SK-N-SH (cell line): Measurements from ENCODE around the gene CDIP1. TPM values are rescaled to one million over a fixed set of nuclear protein-coding genes. Genes with fewer than 3 reads are reported as not detected.

Source experiments
- CTCF ChIA-PET: fragments of 300-600, 350-600 bp; formaldehyde crosslinking; extraction: SDS; loops from one replicate; lab custom pipeline; 2021; lab: Yijun Ruan, JAX
- POLR2A ChIA-PET: fragments of 350-600 bp; sonication (Branson Sonifier 250); formaldehyde crosslinking; extraction: SDS; loops from one replicate; lab custom pipeline; 2020; ENCODE audit warnings: antibody characterized with exemption, inconsistent platforms; lab: Yijun Ruan, JAX
- DNase-seq: peaks from one replicate; pipeline ENCODE4 v3.0.0; 2012
- H2AFZ ChIP-seq: fragments of 200-600 bp; sonication (generic); 2 replicates; pipeline ENCODE4 v1.8.1; 2016; ENCODE audit warnings: antibody characterized with exemption, mild to moderate bottlenecking, low read depth
- H3F3A ChIP-seq: fragments of 200-600 bp; sonication (generic); replicated peaks from 2 replicates; pipeline ENCODE3; 2016; ENCODE audit warnings: antibody characterized with exemption, mild to moderate bottlenecking; ENCODE audit not compliant: insufficient read depth
- H3K27ac ChIP-seq, 2 experiments: fragments of 200-500 bp in 1 of 2; fragments of 200-600 bp in 1 of 2; sonication (Bioruptor generic) in 1 of 2; sonication (generic), shearing (Covaris generic) in 1 of 2; 2 replicates each; pipeline versions ENCODE4 v1.5.1 to v1.6.1; 2014 to 2016; ENCODE audit warnings: low read depth in 2 of 2, inconsistent platforms in 1 of 2, low read length in 1 of 2, mild to moderate bottlenecking in 1 of 2, mixed read lengths in 1 of 2
- H3K27me3 ChIP-seq: fragments of 200-600 bp; sonication (generic), shearing (Covaris generic); 2 replicates; pipeline ENCODE4 v1.6.1; 2016; ENCODE audit warnings: mixed run types; ENCODE audit not compliant: insufficient read depth
- H3K36me3 ChIP-seq, 2 experiments: fragments of 200-500 bp in 1 of 2; fragments of 200-600 bp in 1 of 2; sonication (Bioruptor generic) in 1 of 2; sonication (generic) in 1 of 2; replicated peaks in 1 of 2; 2 replicates each; pipeline versions ENCODE3 to v1.5.1; 2014 to 2016; ENCODE audit warnings: low read length in 1 of 2, mild to moderate bottlenecking in 1 of 2; ENCODE audit not compliant: insufficient read depth in 2 of 2, control insufficient read depth in 1 of 2
- H3K4me1 ChIP-seq, 2 experiments: fragments of 200-500 bp in 1 of 2; fragments of 200-600 bp in 1 of 2; sonication (Bioruptor generic) in 1 of 2; sonication (generic), shearing (Covaris generic) in 1 of 2; 2 replicates each; pipeline versions ENCODE4 v1.5.1 to v1.6.1; 2014 to 2016; ENCODE audit warnings: low read depth in 1 of 2, low read length in 1 of 2, mixed run types in 1 of 2; ENCODE audit not compliant: insufficient read depth in 2 of 2, control insufficient read depth in 1 of 2
- H3K4me2 ChIP-seq: fragments of 200-600 bp; sonication (generic), shearing (Covaris generic); 2 replicates; pipeline ENCODE4 v1.6.1; 2017; ENCODE audit warnings: mixed run types
- H3K4me3 ChIP-seq, 2 experiments: fragments of 200-500 bp in 1 of 2; fragments of 200-600 bp in 1 of 2; sonication (Bioruptor generic) in 1 of 2; sonication (generic), shearing (Covaris generic) in 1 of 2; 2 replicates each; pipeline versions ENCODE4 v1.5.1 to v1.8.1; 2014 to 2016; ENCODE audit warnings: low read depth in 2 of 2, inconsistent platforms in 1 of 2, low read length in 1 of 2, mild to moderate bottlenecking in 1 of 2, mixed read lengths in 1 of 2, moderate library complexity in 1 of 2
- H3K79me2 ChIP-seq: fragments of 200-600 bp; sonication (generic); 2 replicates; pipeline ENCODE4 v1.8.1; 2017; ENCODE audit warnings: mild to moderate bottlenecking; ENCODE audit not compliant: insufficient read depth
- H3K9ac ChIP-seq: fragments of 200-600 bp; sonication (generic); 2 replicates; pipeline ENCODE4 v1.6.1; 2017; ENCODE audit warnings: mixed run types
- H3K9me2 ChIP-seq: fragments of 200-600 bp; sonication (generic); 2 replicates; pipeline ENCODE4 v1.6.1; 2017; ENCODE audit warnings: mixed run types
- H3K9me3 ChIP-seq: fragments of 200-600 bp; sonication (generic); 2 replicates; pipeline ENCODE4 v1.6.1; 2017; ENCODE audit warnings: mixed run types, mild to moderate bottlenecking, moderate library complexity
- H4K20me1 ChIP-seq: fragments of 200-600 bp; sonication (generic); 2 replicates; pipeline ENCODE4 v1.6.1; 2017; ENCODE audit warnings: mild to moderate bottlenecking, mixed run types; ENCODE audit not compliant: insufficient read depth
- CHD2 ChIP-seq: fragments of 150-350 bp; IDR thresholded peaks from 2 replicates; pipeline ENCODE4 v1.6.1; 2018; ENCODE audit warnings: low read length; ENCODE audit not compliant: partially characterized antibody
- EP300 ChIP-seq, 2 experiments: IDR thresholded peaks; 2 replicates each; pipeline versions ENCODE4 v1.4.0 to v1.6.1; 2012; ENCODE audit warnings: borderline replicate concordance in 1 of 2, low read depth in 1 of 2, low read length in 1 of 2
- FOSL2 ChIP-seq: IDR thresholded peaks from 2 replicates; pipeline ENCODE4 v1.4.0; 2012; ENCODE audit warnings: low read depth, mild to moderate bottlenecking, moderate library complexity, borderline replicate concordance
- FOXJ3 ChIP-seq: sonication (generic); formaldehyde crosslinking; IDR thresholded peaks from 2 replicates; pipeline ENCODE4 v1.5.1; 2020; ENCODE audit warnings: mild to moderate bottlenecking, missing genetic modification reagents
- GABPA ChIP-seq: IDR thresholded peaks from 2 replicates; pipeline ENCODE4 v1.4.0; 2012; ENCODE audit warnings: low read depth, mild to moderate bottlenecking
- MXI1 ChIP-seq: IDR thresholded peaks from 2 replicates; pipeline ENCODE4 v1.6.1; 2012; ENCODE audit warnings: mild to moderate bottlenecking, low read depth, low read length, improper control_type of control experiment
- NFIC ChIP-seq: IDR thresholded peaks from 2 replicates; pipeline ENCODE4 v1.4.0; 2012; ENCODE audit warnings: borderline replicate concordance
- RAD21 ChIP-seq: IDR thresholded peaks from 2 replicates; pipeline ENCODE4 v1.6.1; 2012; ENCODE audit warnings: mild to moderate bottlenecking, low read length
- RCOR1 ChIP-seq: fragments of 150-350 bp; IDR thresholded peaks from 2 replicates; pipeline ENCODE4 v1.6.1; 2017; ENCODE audit warnings: antibody characterized with exemption, low read length
- REST ChIP-seq: IDR thresholded peaks from 2 replicates; pipeline ENCODE4 v1.6.1; 2012; ENCODE audit warnings: mild to moderate bottlenecking, low read depth, low read length, moderate library complexity
- SIN3A ChIP-seq: IDR thresholded peaks from 2 replicates; pipeline ENCODE4 v1.6.1; 2012; ENCODE audit warnings: low read depth, mild to moderate bottlenecking, low read length, moderate library complexity, borderline replicate concordance
- SMC3 ChIP-seq: IDR thresholded peaks from 2 replicates; pipeline ENCODE4 v1.6.1; 2012; ENCODE audit warnings: low read depth, low read length, improper control_type of control experiment
- TCF12 ChIP-seq: IDR thresholded peaks from 2 replicates; pipeline ENCODE4 v1.4.0; 2012
- TEAD4 ChIP-seq: IDR thresholded peaks from 2 replicates; pipeline ENCODE4 v1.4.0; 2012; ENCODE audit warnings: mild to moderate bottlenecking, borderline replicate concordance; ENCODE audit not compliant: insufficient read depth
- YY1 ChIP-seq: IDR thresholded peaks from 2 replicates; pipeline ENCODE4 v1.4.0; 2012; ENCODE audit warnings: low read depth, mild to moderate bottlenecking
- WGBS: methylation state at CpG from one replicate; pipeline ENCODE4 v1.1.6; 2017; ENCODE audit warnings: low lambda C conversion rate; 5-methylcytosine and 5-hydroxymethylcytosine counted together
- polyA plus RNA-seq, 3 experiments: library from polyadenylated mRNA; depleted of rRNA; stranded (reverse); fragments of >200 nt; gene quantifications; 2 replicates each; pipeline ENCODE4 v1.2.3, GENCODE V29; 2012
- TF ChIP-seq, protein P1 (sequence below): IDR thresholded peaks from 2 replicates; pipeline ENCODE4 v1.4.0; 2012; ENCODE audit warnings: low read depth
- TF ChIP-seq, protein P2 (sequence below): fragments of 200-600 bp; sonication (generic); IDR thresholded peaks from 2 replicates; pipeline ENCODE4 v1.6.1; 2017; ENCODE audit warnings: antibody characterized with exemption, mild to moderate bottlenecking, moderate library complexity
- TF ChIP-seq, protein P3 (sequence below): IDR thresholded peaks from 2 replicates; pipeline ENCODE4 v1.4.0; 2012; ENCODE audit warnings: low read depth, borderline replicate concordance

Gene CDIP1
- polyA plus RNA-seq, 1 of the 3 experiments (the other 2 are of a cell fraction): 30.2 TPM

- TF ChIP-seq REST: no peak
- TF ChIP-seq MXI1: no peak
- TF ChIP-seq RAD21: no peak
- TF ChIP-seq TEAD4: no peak
These were observed 18.0 kb upstream of the CDIP1 start (continued) for GRCh38 chr16:4556580-4556979.

- DNase-seq: no peak
- CTCF ChIA-PET: interaction anchor here (0.7 to 2.3 kb wide), 4 partner anchors 12 to 50 kb away, joined by 3 to 17 read pairs (median 7); partner anchors contain the start of gene CDIP1
- H3K9ac ChIP-seq: no peak within 1 kb of the TSS
- H2AFZ ChIP-seq: no peak within 1 kb of the TSS
- H3K36me3 ChIP-seq: no peaks in the 10 kb centered on the region
- H3K79me2 ChIP-seq: no peaks in the 10 kb centered on the region
- no peak for TF ChIP-seq FOXJ3 (CRISPR knock-in tag)
- TF ChIP-seq YY1: no peak
- no peak for TF ChIP-seq RAD21
- no peak for TF ChIP-seq CHD2
- TF ChIP-seq, protein P1, sequence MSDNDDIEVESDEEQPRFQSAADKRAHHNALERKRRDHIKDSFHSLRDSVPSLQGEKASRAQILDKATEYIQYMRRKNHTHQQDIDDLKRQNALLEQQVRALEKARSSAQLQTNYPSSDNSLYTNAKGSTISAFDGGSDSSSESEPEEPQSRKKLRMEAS: no peak
- no peak for TF ChIP-seq GABPA
- TF ChIP-seq, protein P2, sequence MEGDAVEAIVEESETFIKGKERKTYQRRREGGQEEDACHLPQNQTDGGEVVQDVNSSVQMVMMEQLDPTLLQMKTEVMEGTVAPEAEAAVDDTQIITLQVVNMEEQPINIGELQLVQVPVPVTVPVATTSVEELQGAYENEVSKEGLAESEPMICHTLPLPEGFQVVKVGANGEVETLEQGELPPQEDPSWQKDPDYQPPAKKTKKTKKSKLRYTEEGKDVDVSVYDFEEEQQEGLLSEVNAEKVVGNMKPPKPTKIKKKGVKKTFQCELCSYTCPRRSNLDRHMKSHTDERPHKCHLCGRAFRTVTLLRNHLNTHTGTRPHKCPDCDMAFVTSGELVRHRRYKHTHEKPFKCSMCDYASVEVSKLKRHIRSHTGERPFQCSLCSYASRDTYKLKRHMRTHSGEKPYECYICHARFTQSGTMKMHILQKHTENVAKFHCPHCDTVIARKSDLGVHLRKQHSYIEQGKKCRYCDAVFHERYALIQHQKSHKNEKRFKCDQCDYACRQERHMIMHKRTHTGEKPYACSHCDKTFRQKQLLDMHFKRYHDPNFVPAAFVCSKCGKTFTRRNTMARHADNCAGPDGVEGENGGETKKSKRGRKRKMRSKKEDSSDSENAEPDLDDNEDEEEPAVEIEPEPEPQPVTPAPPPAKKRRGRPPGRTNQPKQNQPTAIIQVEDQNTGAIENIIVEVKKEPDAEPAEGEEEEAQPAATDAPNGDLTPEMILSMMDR: no peak
- TF ChIP-seq, protein P3, sequence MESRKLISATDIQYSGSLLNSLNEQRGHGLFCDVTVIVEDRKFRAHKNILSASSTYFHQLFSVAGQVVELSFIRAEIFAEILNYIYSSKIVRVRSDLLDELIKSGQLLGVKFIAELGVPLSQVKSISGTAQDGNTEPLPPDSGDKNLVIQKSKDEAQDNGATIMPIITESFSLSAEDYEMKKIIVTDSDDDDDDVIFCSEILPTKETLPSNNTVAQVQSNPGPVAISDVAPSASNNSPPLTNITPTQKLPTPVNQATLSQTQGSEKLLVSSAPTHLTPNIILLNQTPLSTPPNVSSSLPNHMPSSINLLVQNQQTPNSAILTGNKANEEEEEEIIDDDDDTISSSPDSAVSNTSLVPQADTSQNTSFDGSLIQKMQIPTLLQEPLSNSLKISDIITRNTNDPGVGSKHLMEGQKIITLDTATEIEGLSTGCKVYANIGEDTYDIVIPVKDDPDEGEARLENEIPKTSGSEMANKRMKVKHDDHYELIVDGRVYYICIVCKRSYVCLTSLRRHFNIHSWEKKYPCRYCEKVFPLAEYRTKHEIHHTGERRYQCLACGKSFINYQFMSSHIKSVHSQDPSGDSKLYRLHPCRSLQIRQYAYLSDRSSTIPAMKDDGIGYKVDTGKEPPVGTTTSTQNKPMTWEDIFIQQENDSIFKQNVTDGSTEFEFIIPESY: no peak
- TF ChIP-seq REST: no peak
- no peak for TF ChIP-seq TEAD4
- TF ChIP-seq TCF12: no peak
- no peak for TF ChIP-seq RCOR1
- no peak for TF ChIP-seq FOSL2
- TF ChIP-seq EP300 (IDR thresholded peaks at IDR 0.05; ENCODE audit: borderline replicate concordance in 1 of 2, low read depth in 1 of 2, low read length in 1 of 2): no peak
- TF ChIP-seq NFIC: no peak
- TF ChIP-seq SIN3A: no peak
- TF ChIP-seq SMC3: no peak
- TF ChIP-seq, all 33 proteins: peak for 0
- Histone ChIP-seq H3K4me2 (no peak within 1 kb of the TSS), H3F3A (no peaks in the 10 kb centered on the region), H3K27ac (no peak within 1 kb of the TSS), H3K9me3 (no peaks in the 10 kb centered on the region), H3K4me3 (no peak within 1 kb of the TSS), H3K27me3 (no peaks in the 10 kb centered on the region; the same call in 1 of the 2 replicates), H3K9me2 (no peaks in the 10 kb centered on the region), H4K20me1 (no peaks in the 10 kb centered on the region), H3K4me1 (no peaks in the 10 kb centered on the region)
- 100% methylated on average over 1 of the region's 4 CpGs for WGBS
- POLR2A ChIA-PET: interaction anchor here (0.5 kb wide), 1 partner anchor 32 kb away, joined by 3 read pairs; no protein-coding TSS in a partner anchor
These were observed 17.5 kb upstream of the CDIP1 start, which contains the start of gene C16orf96 for GRCh38 chr16:4556112-4556511. C16orf96 (plus strand) TSS chr16:4556340; CDS start chr16:4556490, 150 bp downstream.
